Erythroblast (primary cell): Measurements from ENCODE around the gene GALNT18.

Source experiments
- DNase-seq, 2 experiments: peaks; one replicate each; lab custom pipeline; 2025; lab: John Stamatoyannopoulos, UW
- GATA1 ChIP-seq: IDR thresholded peaks from 2 replicates; pipeline ENCODE4 v1.6.1; 2011; ENCODE audit warnings: low read depth, mild to moderate bottlenecking, control low read depth, low read length, moderate library complexity
- POLR2A ChIP-seq: IDR thresholded peaks from 2 replicates; pipeline ENCODE4 v1.6.1; 2011; ENCODE audit warnings: mild to moderate bottlenecking, low read length

GALNT18 gene

DNA sequence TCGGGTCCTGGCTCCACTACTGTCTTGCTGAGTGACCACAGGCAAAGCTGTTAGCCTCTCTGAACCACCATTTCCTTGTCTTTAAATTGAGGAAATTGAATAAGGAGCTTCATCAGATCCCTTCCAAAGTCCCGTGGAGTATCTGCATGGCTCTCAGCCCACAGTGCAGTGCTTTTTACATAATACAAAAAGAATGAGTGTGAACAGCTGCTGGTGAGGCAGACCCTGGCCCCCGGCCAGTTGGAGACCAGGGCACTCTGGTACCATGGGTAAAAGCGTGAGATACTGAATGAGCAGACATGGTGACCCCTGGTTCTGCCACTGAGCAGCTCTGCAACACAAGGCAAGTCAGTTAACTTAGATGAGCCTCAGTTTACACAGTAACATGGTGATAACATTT lies 86.8 kb downstream of the GALNT18 start:
- no peak for DNase-seq
- no peak for TF ChIP-seq GATA1
- TF ChIP-seq POLR2A: no peak

DNA sequence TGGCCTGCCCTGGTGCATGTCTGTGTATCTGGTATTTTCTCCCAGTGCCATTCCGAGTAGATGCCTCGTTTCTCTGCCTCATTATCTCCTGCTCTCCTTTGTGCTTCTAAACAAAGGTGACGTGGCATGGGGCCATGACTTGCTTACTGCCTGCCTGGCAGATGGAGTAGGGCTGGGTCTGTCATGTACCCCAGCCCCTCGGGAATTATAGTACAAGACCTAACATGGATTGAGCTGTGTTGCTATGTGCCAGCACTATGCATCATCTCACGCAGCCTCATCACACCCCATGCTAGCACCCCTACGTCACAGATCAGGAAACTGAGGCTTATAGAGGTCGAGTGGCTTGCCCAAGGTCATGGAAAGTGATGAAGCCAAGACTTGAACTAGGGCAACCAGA lies 88.1 kb downstream of the GALNT18 start:
- no peak for DNase-seq
- no peak for TF ChIP-seq GATA1
- no peak for TF ChIP-seq POLR2A

GRCh38 chr11:11533057-11533456 lies 88.7 kb downstream of the GALNT18 start:
- TF ChIP-seq POLR2A (no peak), GATA1 (no peak)

GRCh38 chr11:11532574-11532973 lies 89.2 kb downstream of the GALNT18 start:
- TF ChIP-seq GATA1 (no peak), POLR2A (no peak)
- no peak for DNase-seq

More at GRCh38 chr11:11533057-11533456, 88.7 kb downstream of the GALNT18 start:
- no peak for DNase-seq

DNA sequence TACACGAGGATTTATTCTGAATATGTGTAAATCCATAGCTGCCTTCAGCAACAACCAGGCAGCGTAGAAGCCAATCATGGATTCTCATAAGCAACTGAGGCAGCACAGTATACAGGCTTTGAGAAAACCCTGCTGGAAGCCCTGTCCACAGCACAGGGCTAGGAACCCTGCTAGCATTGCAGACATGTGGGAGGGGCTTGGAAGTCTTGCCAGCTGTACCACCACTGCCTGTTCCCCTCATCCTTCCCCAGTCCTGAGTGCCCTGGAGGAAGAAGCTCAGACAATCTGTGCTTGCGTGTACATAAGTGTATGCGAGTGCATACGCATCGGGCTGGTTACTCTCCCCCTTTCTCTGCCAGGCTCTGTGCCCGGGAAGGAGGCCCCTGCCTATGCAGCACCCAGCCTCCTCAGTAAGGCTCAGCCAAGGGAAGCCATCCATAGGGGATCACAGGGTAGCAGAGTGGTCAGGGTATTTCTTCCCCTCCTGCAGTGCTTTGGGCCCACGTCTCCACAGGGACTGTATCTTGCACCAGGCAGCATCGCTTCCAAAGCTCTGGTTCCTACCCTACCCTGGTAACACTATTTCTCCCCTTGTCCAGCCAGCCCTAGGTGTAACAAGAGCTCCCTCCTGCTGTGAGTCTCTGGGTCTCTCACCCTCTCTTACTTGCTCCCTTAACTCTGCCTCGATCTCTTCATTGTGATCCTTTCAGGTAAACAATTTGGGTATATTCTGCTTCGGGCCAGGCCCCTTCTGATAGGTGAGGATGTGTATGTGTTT lies 90.5 kb downstream of the GALNT18 start:
- no peak for TF ChIP-seq POLR2A
- TF ChIP-seq GATA1: no peak
- no peak for DNase-seq

DNA sequence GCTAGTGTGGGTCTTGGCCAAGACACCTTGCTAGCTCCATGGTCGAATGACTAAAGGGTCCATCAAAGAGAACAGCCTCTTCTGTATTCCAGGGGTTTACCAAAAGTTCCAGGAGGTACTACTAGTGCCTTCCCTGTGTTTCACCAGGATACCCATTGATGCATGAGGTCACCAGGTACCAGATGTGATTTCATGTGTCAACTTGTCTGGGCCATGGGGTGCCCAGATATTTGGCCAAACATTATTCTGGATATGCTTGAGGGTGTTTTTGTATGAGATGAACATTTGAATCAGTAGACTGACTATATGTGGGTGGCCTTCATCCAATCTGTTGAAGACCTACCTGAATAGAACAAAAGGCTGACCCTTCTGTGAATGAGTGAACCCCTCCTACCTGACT lies 92.8 kb downstream of the GALNT18 start:
- DNase-seq: no peak
- TF ChIP-seq POLR2A (no peak), GATA1 (no peak)

DNA sequence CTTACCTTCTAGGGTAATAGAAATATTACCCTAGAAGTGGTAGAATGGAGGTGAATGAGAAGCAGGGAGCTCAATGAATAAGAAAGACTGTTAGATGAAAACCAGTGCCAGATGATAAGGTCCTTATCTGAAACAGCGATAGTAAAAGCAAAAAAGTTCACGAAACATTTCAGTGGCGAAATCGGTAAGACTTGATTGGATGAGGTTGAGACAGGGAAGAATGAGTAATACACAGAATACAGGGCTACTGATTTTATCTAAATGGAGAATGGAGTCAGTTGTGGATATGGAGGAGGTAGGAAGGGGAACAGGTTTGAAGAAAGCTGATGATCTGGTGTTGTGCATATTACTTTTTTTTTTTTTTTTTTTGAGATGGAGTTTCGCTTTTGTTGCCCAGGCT lies 96.5 kb downstream of the GALNT18 start:
- DNase-seq: no peak
- TF ChIP-seq GATA1 (no peak), POLR2A (no peak)

DNA sequence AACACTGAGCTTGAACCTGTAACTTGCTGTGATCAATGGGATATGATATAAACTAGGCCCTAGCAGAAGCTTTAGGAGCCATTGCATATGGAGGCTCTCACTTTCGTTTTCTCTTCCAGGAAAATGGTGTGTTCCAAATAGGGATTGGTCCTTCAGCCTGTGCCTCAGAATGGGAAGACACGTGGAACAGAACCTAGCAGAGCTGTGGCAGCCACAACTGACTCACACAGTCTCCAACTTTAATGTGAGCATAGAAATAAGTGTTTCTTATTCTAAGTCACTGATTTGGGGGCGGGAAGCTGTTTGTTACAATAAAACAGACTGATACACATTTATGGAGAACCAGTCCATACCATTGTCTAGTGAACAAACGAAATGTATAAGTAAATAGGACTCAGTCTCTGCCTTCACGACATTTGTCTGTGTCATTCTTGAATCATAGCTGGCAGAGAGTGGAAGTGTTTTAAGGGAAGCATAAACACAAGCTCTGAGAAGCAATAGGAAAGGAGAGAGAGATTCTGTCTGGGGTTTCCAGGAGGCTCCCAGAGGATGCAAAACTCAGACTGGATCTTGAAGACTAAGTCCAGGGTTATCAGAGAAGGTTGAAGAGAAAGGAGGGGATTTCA lies 97.3 kb downstream of the GALNT18 start:
- DNase-seq: no peak
- TF ChIP-seq POLR2A (no peak), GATA1 (no peak)

DNA sequence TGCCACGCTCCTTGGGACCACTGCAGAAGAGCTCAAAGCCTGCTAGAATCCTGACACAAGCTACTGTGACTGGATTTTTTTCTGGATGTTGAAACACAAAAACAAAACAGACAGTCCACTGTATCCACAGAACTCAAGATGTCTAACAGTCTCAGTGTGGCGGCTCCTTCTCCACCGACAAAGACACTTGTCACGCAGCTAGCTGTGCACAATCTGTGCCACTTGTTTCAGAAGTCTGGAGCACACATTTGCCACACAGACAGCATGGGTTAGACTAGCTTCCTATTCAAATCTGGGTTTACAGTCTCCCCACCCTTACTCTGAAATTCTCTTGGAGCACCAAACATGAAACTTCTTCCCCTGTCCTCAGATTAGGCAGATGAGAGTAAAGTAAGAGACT lies 99.2 kb downstream of the GALNT18 start:
- TF ChIP-seq POLR2A (no peak), GATA1 (no peak)
- no peak for DNase-seq

DNA sequence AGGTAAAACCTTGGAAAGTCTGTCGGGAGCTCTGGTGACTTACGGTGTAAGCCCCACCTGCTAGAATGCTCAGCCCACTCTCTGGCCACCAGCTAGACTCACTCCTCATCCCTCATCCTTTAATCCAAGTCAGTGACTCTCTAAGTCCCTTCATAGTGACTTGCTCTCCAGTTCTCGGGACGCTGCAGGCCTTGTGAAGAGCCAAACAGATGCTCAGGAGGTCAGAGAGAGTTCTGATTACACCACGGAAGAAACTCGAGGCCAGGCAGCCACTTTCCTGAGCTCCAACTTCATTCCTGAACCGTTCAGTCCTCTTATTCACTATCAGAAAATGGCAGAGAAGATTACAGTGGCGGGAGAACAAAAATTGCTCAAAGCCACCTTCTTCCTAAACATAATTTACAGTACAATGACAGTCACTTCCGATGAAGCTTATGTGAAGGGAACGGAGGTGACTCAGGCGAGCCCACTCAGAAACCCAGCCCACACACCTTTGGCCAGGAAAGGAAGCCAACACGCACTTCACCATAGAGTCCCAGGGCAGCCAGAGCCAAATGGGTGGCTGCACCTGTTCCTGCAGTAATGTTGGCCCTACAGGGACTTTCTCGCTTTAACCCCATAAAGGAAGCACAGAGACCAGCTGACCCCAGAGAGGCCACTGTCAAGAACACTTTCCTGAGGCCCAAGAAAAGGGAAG lies 100.4 kb downstream of the GALNT18 start:
- no peak for DNase-seq
- no peak for TF ChIP-seq GATA1
- no peak for TF ChIP-seq POLR2A

GRCh38 chr11:11520231-11521015 lies 101.4 kb downstream of the GALNT18 start:
- TF ChIP-seq GATA1 (no peak), POLR2A (no peak)
- no peak for DNase-seq

DNA sequence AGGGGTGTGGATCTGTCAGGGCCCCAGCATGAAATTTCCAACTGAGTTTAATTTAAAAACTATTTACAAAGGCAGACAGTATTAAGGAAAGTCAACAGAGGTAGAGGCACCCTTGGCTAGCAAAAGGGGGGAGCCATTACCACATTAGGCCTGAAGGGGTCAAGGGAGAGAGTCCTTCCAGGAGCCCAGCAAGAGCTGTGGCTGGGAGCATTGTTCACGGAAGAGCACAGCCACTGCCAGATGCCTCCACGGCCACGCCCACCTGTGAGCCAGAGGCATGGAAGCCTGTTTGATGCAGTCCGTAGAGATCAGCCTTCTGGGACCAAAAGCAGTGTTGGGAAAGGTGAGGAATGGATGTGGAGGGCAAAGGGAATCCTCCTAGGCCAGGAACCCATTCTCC lies 102.6 kb downstream of the GALNT18 start:
- no peak for DNase-seq
- TF ChIP-seq POLR2A (no peak), GATA1 (no peak)

- no peak for TF ChIP-seq POLR2A
- no peak for TF ChIP-seq GATA1
- DNase-seq: no peak
These were observed 107.6 kb downstream of the GALNT18 start for GRCh38 chr11:11514246-11514645.

- DNase-seq: no peak
These were observed 108.4 kb downstream of the GALNT18 start for GRCh38 chr11:11513422-11513821.

More at GRCh38 chr11:11513422-11513821, 108.4 kb downstream of the GALNT18 start:
- no peak for TF ChIP-seq POLR2A
- no peak for TF ChIP-seq GATA1
